Brain microvascular endothelial cell (primary cell): Measurements from ENCODE around the gene PTAFR.

Source experiments
- DNase-seq: peaks from one replicate; pipeline ENCODE4 v3.0.0-alpha.2; 2020
- H3K27ac ChIP-seq: fragments of 250-450 bp; sonication (Bioruptor Pico); 2 replicates; pipeline ENCODE4 v1.5.1; 2020; ENCODE audit warnings: mild to moderate bottlenecking, moderate library complexity
- H3K27me3 ChIP-seq: fragments of 250-450 bp; sonication (Bioruptor Pico); replicated peaks from 2 replicates; pipeline ENCODE4 v1.5.1; 2020; ENCODE audit warnings: mild to moderate bottlenecking
- H3K36me3 ChIP-seq: fragments of 250-450 bp; sonication (Bioruptor Pico); replicated peaks from 2 replicates; pipeline ENCODE4 v1.5.1; 2020; ENCODE audit warnings: mild to moderate bottlenecking
- H3K4me3 ChIP-seq: 2 replicates; pipeline ENCODE4 v1.5.1; 2011; ENCODE audit warnings: low read depth, mild to moderate bottlenecking, control low read depth, low read length, moderate library complexity
- CTCF ChIP-seq: IDR thresholded peaks from 2 replicates; pipeline ENCODE4 v1.5.1; 2011; ENCODE audit warnings: low read depth, mild to moderate bottlenecking, moderate library complexity, low read length, control low read depth, inconsistent platforms; ENCODE audit errors: missing control alignments
- in situ Hi-C: cut with HindIII; loops from 2 replicates; pipeline ENCODE4 v1.10.0; 2017; ENCODE audit warnings: low sequenced_read_pairs, low pct_ligation_motif_present

PTAFR gene

DNA sequence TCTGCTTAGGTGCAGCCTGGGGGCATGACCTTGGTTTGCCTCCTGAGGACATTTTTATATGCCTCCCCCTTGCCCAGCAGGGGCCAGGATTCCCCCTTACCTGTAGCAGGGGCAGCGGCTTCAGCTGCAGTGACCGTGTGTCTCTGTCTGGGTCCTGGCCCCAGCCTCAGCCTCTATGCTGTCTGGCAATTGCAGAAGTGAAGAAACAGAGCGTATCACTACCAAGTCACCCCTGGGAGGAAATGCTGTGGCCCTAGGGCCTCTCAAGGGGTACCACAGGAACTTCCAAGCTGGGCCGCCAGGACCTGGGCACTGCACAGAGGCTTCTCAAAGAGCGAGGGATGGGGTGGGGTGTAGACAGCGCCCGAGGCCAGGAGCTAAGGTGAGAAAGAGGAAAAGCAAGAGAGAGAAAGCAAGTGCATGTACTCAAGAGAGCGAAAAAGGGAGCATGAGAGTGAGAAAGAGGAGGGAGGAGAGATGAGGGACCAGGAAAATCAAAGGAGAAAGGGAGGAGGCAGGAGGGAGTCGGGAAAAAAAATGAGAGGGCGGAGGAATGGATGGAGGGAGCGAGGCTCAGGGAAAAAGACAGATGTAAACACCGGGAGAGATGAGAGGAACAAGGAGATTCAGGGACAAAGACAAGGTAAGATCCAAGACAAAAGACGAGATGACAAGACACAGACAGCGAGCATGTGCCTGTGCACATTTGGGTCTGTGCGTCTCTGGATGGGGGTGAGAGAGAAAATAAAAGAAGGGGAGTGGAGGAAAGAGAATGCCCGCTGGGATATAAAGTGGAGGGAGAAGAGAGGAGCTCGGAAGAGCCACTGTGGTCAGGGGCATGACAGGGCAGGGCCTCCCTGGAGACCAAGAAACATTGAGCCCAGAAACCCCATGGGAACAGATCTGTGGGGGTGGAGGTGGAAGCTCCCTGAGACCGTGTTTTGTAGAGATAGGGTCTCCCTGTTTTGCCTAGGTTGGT is at the start of gene PTAFR:
TSS of gene PTAFR (minus strand) at position 199 of the 979 bp plus-strand sequence. CDS start 25,669 bp downstream, outside the sequence.
- no peak for DNase-seq
- Histone ChIP-seq H3K27me3 (no peaks in the 10 kb centered on the region), H3K36me3 (no peaks in the 10 kb centered on the region), H3K27ac (no peak within 1 kb of the TSS), H3K4me3 (no peak within 1 kb of the TSS)
- in situ Hi-C loops: no loop called here
- TF ChIP-seq CTCF: no peak

DNA sequence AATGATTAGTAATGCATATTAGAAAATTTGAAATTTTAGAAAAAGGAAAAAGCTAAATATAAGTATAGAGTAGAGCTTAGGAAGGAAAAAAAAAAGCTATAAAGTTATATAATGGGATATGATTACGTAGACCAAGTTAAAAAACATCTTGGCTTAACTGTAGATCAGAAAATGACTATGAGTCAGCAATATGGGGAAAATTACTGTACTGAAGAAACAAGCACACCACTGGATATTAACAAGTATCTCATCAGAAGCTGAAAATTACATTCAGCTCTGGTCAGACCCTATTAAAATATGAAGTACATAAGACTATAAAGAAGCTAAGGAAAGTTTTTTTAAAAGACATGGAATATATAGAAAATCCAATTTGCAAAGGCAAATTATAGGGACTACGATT is 36.8 kb upstream of the PTAFR start:
- H3K27ac ChIP-seq: no peak overlapping the region
- no peak for TF ChIP-seq CTCF
- no peak overlapping the region for H3K4me3 ChIP-seq
- in situ Hi-C loops: no loop called here
- no peak for DNase-seq
- peaks cover 32% of the 10 kb centered on the region for H3K36me3 ChIP-seq
- no peaks in the 10 kb centered on the region for H3K27me3 ChIP-seq

- no peak overlapping the region for H3K27ac ChIP-seq
- no peaks in the 10 kb centered on the region for H3K27me3 ChIP-seq
- H3K36me3 ChIP-seq: peaks cover 42% of the 10 kb centered on the region
- DNase-seq: no peak
- no peak overlapping the region for H3K4me3 ChIP-seq
- in situ Hi-C loops: no loop called here
- no peak for TF ChIP-seq CTCF
Observed at GRCh38 chr1:28209700-28210099, 33.2 kb upstream of the PTAFR start.

DNA sequence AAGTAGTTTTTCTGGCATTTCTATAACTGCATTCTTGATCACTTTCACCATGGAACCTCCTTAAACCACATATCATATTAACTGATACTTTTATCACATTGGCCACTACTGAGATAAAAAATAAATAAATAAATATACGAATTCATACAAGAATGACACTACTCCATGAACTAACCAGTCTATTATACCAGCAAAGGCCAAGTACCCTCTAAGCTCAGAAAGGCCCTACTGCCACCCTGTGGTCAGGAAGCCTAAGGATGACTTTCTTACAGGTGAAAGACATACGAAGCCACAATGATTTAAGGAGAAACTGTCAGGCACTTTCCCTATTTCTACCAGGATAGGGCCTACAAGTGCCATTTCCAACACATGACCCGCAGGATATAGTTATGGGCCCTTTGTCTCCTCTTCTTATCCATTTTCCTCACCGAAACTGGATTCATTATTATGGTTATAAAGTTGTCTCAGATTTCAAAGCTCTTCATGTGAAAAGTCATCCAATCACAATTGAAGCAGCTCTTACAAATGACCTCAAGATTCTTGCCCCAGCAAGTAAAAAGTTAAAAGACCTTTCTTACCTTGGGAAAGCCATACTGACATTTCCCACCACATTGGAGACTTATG is 32.4 kb upstream of the PTAFR start:
- TF ChIP-seq CTCF: peak; percentile 83
- Histone ChIP-seq H3K36me3 (peaks cover 44% of the 10 kb centered on the region), H3K27me3 (no peaks in the 10 kb centered on the region), H3K27ac (no peak overlapping the region), H3K4me3 (no peak overlapping the region)
- peak; percentile 66 for DNase-seq
- in situ Hi-C loops: no loop called here

DNA sequence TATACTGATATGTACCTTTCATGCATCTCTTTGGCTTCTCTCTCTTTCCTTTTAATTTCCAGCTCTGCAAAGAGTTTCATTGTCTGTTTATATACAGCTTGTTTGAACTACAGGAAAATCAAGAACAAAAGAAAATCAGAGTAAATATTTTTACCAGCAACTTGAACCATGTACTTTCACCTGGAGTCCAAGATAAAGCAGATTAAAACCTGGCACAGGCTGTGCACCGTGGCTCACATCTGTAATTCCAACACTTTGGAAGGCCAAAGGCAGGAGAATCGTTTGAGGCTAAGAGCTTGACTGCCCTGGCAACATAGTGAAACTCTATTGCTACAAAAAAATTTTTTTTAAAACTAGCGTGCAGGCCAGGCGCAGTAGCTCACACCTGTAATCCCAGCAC is 28.8 kb upstream of the PTAFR start:
- Histone ChIP-seq H3K27me3 (no peaks in the 10 kb centered on the region), H3K36me3 (peaks cover 57% of the 10 kb centered on the region), H3K27ac (no peak overlapping the region), H3K4me3 (no peak overlapping the region)
- no peak for DNase-seq
- TF ChIP-seq CTCF: no peak
- in situ Hi-C loops: no loop called here
